Mucosa of rectum (tissue), 2 donors: ENCODE data around the gene PSG5.
"Not testable (repeated sequence)": the region's sequence is repeated elsewhere in the genome, so short reads cannot be mapped to it uniquely, and the experiment has no call there.

Source experiments
- H3K27ac ChIP-seq, 2 donors: one replicate each; pipeline ENCODE4 v1.7.0; 2013; ENCODE audit warnings: inconsistent platforms in 2 of 2, low read depth in 2 of 2, low read length in 2 of 2
- H3K27me3 ChIP-seq, 2 donors: one replicate each; pipeline ENCODE4 v1.7.0; 2013; ENCODE audit warnings: low read length in 2 of 2; ENCODE audit not compliant: control insufficient read depth in 2 of 2, insufficient read depth in 2 of 2
- H3K36me3 ChIP-seq, 2 donors: one replicate each; pipeline ENCODE4 v1.7.0; 2013; ENCODE audit warnings: low read length in 2 of 2; ENCODE audit not compliant: control insufficient read depth in 2 of 2, insufficient read depth in 2 of 2
- H3K4me1 ChIP-seq, 2 donors: one replicate each; pipeline ENCODE4 v1.7.0; 2013; ENCODE audit warnings: low read length in 2 of 2, mild to moderate bottlenecking in 1 of 2; ENCODE audit not compliant: control insufficient read depth in 2 of 2, insufficient read depth in 2 of 2
- H3K4me3 ChIP-seq, 2 donors: one replicate each; pipeline ENCODE4 v1.7.0; 2013; ENCODE audit warnings: low read length in 2 of 2
- H3K9ac ChIP-seq, 2 donors: one replicate each; pipeline ENCODE4 v1.7.0; 2013; ENCODE audit warnings: low read length in 2 of 2, low read depth in 1 of 2, mild to moderate bottlenecking in 1 of 2
- H3K9me3 ChIP-seq, 2 donors: one replicate each; pipeline ENCODE4 v1.7.0; 2013; ENCODE audit warnings: low read length in 2 of 2; ENCODE audit not compliant: control insufficient read depth in 2 of 2
- donor health status: healthy.
- donor health status: Normal muscosa, but diverticular disease.

Gene PSG5

DNA sequence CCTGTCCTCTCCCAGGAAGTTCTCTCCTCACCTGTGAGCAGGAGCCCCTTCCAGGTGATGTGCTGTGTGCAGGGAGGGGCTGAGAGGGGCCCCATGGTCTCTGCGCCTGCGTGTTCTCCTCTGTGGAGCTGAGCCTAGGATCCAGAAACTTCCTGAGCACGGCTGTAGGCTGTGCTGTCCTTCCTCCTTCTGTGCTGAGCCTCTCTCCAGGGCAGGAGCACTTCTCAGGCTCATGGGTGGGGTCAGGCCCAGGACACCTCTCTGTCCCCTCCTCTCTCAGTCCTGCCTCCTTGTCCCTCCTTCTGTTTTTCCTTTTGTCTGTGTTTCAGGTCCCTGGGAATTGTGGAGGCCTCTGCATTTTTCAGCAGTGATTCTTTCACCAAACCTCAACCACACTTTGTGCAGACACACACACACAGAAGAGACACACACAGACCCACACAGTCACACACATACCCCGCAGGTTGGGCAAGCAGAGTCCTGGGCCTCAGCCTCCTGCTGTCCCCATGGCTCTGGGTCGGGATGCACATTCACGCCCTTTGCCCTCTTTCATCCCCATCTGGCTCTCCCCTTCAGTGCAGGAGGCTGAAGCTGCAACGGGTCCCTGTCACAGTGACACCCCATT lies at the start of gene PSG5:
Gene PSG5 (minus strand): TSS at position 226 of the 625 bp plus-strand sequence. CDS start 131 bp downstream, at position 95.
- H3K27me3 ChIP-seq, H3K27ac ChIP-seq, H3K9me3 ChIP-seq, H3K4me3 ChIP-seq, H3K4me1 ChIP-seq, H3K36me3 ChIP-seq, H3K9ac ChIP-seq: not testable (repeated sequence)

DNA sequence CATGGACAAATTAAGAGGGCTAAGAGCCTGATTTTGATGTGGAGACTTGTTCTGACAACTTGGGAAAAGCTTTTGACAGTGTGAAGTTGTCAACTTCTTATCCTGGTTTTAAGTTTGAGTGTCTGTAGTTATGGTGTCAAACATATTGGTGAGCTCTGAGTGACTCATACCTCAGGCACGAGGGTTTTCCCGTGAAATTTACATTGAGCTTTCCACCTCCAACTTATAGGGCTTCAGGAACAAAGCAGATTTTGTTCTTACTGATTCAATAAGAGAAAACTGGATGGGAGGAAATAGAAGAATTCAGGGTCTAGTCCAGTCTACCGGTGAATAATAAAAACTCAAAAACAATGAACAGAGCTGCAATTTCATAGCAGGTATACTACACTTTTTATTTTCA lies 49.4 kb upstream of the PSG5 start:
- H3K27ac ChIP-seq, H3K36me3 ChIP-seq, H3K4me1 ChIP-seq, H3K4me3 ChIP-seq, H3K9me3 ChIP-seq, H3K9ac ChIP-seq, H3K27me3 ChIP-seq: not testable (repeated sequence)

DNA sequence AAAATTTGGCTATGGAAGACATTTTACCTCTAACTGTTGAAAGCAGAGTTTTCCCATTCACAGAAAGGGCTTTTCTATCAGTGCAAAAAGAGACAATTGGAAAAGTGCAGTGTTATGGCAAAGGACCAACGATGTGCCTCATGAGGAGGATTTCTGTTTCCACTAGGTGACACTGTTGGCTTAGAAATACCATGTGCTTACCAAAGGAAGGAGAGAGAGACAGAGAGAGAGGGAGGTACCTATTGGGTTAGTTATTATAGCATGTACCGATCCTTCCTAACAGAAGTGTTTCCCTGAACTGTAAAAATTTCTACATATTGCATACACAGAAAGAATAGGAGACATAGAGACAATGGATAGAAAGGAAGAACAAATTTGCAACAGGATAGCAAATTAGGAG lies 43.0 kb upstream of the PSG5 start:
- H3K4me1 ChIP-seq = no peaks in the 10 kb centered on the region
- H3K4me3 ChIP-seq = no peak overlapping the region
- no peaks in the 10 kb centered on the region for H3K36me3 ChIP-seq
- H3K9ac ChIP-seq = no peak overlapping the region
- no peaks in the 10 kb centered on the region for H3K27me3 ChIP-seq
- no peak overlapping the region for H3K27ac ChIP-seq
- peaks cover 3 to 6% of the 10 kb centered on the region in 2 donors for H3K9me3 ChIP-seq

DNA sequence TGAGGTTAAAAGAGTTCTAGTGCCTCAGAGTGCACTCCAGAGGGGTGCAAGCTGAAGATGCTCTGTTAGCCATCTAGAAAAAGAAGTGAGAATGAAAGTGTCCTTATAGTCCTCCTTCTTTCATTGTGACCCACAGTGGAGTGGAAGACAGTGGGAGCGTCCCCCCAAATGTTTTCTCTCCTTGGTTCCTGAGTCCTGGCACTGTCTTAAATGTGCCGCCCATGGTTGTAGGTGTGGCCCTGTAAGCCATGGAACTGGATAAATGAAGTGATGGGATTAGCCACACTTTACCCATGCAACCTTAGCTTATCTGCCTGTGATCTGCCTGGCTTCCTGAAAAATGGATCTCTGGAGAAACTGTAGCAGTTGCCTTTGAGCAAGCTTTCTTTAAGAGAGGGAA lies 42.4 kb upstream of the PSG5 start:
- not testable (repeated sequence) for H3K4me1 ChIP-seq, H3K36me3 ChIP-seq, H3K9me3 ChIP-seq, H3K4me3 ChIP-seq, H3K27me3 ChIP-seq, H3K9ac ChIP-seq, H3K27ac ChIP-seq

DNA sequence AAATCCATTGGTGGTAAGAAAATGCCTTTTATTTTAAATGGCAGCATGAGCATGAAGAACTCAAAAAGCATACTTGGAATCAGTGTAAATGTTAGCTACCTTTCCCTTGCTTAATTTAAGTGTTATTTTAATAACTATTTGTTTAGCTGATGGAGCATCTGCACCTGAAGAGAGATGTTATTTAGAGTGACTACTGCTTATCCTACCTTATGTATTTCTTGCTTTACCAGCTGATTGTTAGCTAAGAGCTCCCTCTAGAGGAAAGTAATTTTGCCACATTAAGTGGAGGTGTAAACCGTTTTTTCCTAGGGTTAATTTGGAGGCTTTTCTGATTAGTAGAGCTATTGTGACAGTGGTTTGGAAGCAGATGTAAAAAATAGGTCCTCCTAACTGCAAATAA lies 40.6 kb upstream of the PSG5 start:
- H3K9ac ChIP-seq, H3K27ac ChIP-seq, H3K36me3 ChIP-seq, H3K9me3 ChIP-seq, H3K4me3 ChIP-seq, H3K4me1 ChIP-seq, H3K27me3 ChIP-seq: not testable (repeated sequence)

DNA sequence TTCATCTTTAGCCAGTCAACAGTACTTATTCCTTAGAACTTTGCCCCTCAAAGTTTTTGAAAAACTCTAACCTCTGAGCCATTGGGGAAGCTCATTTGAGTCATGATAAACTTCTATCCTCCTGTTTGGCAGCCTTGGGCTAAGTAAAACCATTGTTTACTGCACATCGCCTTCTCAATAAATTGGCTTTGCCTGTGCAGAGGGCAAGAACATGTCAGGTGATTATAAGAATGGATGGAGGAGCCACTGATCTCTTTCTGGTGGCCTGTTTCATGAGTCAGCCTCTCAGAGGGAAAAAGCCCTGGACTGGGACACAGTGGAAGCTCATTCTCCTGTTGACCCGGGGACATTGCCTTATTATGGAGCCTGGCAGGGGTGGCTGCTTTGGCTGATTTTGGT lies 38.5 kb upstream of the PSG5 start:
- Histone ChIP-seq H3K9ac (no peak overlapping the region), H3K27me3 (no peaks in the 10 kb centered on the region), H3K4me1 (no peaks in the 10 kb centered on the region), H3K36me3 (no peaks in the 10 kb centered on the region), H3K27ac (no peak overlapping the region), H3K9me3 (peaks cover 3 to 6% of the 10 kb centered on the region in 2 donors), H3K4me3 (no peak overlapping the region)

DNA sequence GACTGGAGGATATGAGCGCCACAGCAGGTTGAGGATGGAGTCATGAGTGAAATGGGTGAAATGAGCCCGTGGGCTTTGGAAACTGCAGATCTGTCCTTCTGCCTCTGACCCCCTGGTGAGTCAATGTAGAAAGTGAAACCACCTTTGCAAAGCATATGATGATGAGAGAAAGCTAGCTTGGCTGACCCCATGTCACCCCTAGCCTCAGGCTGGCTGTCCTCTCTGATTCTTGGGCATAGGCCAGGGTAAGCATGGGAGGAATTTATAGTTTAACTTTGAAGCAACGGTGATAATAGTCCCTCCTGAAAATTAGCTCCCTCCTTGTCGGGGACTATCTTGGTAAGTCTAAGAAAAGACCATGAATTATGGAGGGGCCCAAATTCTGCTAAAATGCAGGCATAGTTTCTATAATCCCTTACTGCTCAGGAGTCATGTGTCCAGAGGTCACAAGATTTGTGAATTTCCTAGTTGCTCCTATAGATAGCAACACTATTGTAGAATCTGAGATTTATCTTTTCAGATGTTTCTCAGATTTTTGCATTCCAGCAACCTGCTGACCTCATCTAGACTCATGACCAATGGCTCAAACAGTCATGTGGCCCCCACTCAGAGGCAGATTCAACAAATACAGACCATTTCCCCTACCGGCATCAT lies 38.0 kb upstream of the PSG5 start:
- H3K27ac ChIP-seq, H3K27me3 ChIP-seq, H3K9me3 ChIP-seq, H3K36me3 ChIP-seq, H3K4me1 ChIP-seq, H3K9ac ChIP-seq, H3K4me3 ChIP-seq: not testable (repeated sequence)

DNA sequence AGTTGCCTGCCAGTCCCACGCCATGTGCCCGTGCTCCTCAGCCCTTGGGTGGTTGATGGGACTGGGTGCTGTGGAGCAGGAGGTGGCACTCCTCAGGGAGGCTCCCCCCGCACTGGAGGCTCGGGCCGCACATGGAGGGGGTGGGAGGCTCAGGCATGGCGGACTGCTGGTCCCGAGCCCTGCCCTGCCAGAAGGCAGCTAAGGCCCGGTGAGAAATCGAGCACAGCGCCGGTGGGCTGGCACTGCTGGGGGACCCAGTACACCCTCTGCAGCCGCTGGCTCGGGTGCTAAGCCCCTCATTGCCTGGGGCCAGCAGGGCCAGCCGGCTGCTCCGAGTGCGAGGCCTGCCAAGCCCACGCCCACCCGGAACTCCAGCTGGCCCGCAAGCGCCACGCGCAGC lies 35.6 kb upstream of the PSG5 start:
- not testable (repeated sequence) for H3K4me3 ChIP-seq

DNA sequence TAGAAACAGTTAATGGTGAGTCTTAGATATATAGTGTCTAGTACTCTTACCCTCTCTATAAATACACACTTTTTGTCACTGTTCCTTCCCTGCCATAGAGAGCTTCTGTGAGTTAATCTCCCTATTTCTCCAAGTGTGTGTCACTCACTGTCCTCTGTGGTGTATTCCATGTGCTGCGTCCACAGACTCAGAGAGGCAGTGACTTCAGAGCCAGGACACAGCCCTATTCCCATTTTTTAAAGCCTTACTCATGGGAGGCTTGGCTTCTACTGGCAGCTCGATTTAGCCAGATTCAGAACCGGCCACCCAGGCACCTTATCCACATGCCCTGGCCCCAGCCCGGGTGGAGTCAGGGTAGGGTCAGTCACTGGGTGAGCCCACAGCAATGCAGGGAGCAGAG lies 32.8 kb upstream of the PSG5 start:
- H3K9ac ChIP-seq, H3K4me3 ChIP-seq, H3K4me1 ChIP-seq, H3K27ac ChIP-seq, H3K36me3 ChIP-seq, H3K9me3 ChIP-seq, H3K27me3 ChIP-seq: not testable (repeated sequence)

More for the DNA sequence above, 35.6 kb upstream of the PSG5 start:
- not testable (repeated sequence) for H3K27me3 ChIP-seq, H3K36me3 ChIP-seq, H3K4me1 ChIP-seq, H3K27ac ChIP-seq, H3K9me3 ChIP-seq, H3K9ac ChIP-seq

DNA sequence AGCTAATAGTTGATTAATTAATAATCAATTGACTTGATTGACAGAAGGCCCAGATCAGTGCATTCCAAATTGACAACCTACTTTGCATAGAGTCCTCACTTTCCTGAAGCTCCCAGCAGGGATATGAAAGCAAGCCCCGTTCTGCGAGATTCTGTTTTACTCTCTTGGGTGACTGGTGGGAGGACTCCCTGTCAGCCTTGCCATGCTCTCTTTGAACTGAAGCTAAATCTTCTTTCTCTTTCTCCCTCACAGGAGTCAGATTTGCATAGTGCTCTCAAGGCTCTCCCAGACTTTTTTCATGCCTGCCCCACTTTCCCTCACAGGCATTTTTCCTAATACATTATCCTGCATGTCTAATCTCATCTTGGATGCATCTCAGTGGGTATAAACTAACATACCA lies 29.5 kb upstream of the PSG5 start:
- H3K4me1 ChIP-seq, H3K36me3 ChIP-seq, H3K9me3 ChIP-seq, H3K9ac ChIP-seq, H3K27me3 ChIP-seq, H3K4me3 ChIP-seq, H3K27ac ChIP-seq: not testable (repeated sequence)

DNA sequence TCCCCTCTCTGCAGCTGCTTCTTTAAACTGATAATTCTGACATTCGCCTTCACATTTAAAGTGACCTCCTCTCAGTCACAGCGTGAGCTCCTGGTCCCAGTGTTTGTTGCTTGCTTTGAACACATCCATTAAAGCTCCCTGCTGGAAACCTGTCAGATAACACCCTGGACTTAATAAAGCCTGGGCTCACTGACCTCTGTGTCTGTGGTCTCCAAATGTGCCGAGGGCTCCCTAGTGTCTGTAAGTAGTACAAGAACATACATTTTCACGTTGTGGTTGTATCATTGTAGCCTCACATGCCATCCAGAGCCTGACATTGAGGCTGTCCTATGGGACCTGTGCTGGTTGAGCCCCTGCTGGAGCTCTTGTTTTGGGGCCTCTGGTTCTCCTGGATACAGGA lies 21.7 kb upstream of the PSG5 start:
- no peak overlapping the region for H3K4me3 ChIP-seq
- no peaks in the 10 kb centered on the region for H3K9me3 ChIP-seq
- no peak overlapping the region for H3K27ac ChIP-seq
- no peak overlapping the region for H3K9ac ChIP-seq
- H3K27me3 ChIP-seq = no peaks in the 10 kb centered on the region
- no peaks in the 10 kb centered on the region for H3K36me3 ChIP-seq
- H3K4me1 ChIP-seq = no peaks in the 10 kb centered on the region
